Stimulated activated CD4-positive, alpha-beta T cell treated with anti-CD3 and anti-CD28 coated beads, Interleukin-15, amount 100 ng/mL, for 1 hour (primary cell): ENCODE data around the gene SHISA6.

Experiments used
- DNase-seq, 2 donors: peaks; one replicate each; pipeline ENCODE4 v3.0.0-alpha.2; 2020; ENCODE audit warnings: low read depth in 1 of 2, low spot score in 1 of 2

The SHISA6 gene

GRCh38 chr17:11240841-11241610 is at the start of gene SHISA6:
Gene SHISA6 (plus strand): TSS chr17:11241213.
- DNase-seq, result no peak

GRCh38 chr17:11195801-11196200 is 45.2 kb upstream of the SHISA6 start:
- no peak for DNase-seq

- no peak for DNase-seq
These were observed 36.0 kb upstream of the SHISA6 start for GRCh38 chr17:11204991-11205390.

- no peak for DNase-seq
These were observed 35.4 kb upstream of the SHISA6 start for GRCh38 chr17:11205659-11206058.

- DNase-seq, result no peak
These were observed 31.1 kb upstream of the SHISA6 start for GRCh38 chr17:11209906-11210305.

GRCh38 chr17:11212792-11213191 is 28.2 kb upstream of the SHISA6 start:
- DNase-seq, result no peak

- DNase-seq, result no peak
These were observed 24.0 kb upstream of the SHISA6 start for GRCh38 chr17:11216976-11217375.

- no peak for DNase-seq
These were observed 19.8 kb upstream of the SHISA6 start for GRCh38 chr17:11221196-11221595.

- DNase-seq, result no peak
These were observed 19.3 kb upstream of the SHISA6 start for GRCh38 chr17:11221721-11222120.

GRCh38 chr17:11238705-11239104 is 2.3 kb upstream of the SHISA6 start:
- DNase-seq, result no peak

- DNase-seq, result no peak
These were observed 1.5 kb upstream of the SHISA6 start for GRCh38 chr17:11239379-11239970.

GRCh38 chr17:11240041-11240840 is 772 bp upstream of the SHISA6 start:
- DNase-seq, result no peak

- DNase-seq, result no peak
These were observed 706 bp downstream of the SHISA6 start for GRCh38 chr17:11241611-11242226.

GRCh38 chr17:11242411-11242810 is 1.4 kb downstream of the SHISA6 start:
- DNase-seq, result no peak

- no peak for DNase-seq
These were observed 3.8 kb downstream of the SHISA6 start for GRCh38 chr17:11244776-11245175.

GRCh38 chr17:11245187-11245586 is 4.2 kb downstream of the SHISA6 start:
- no peak for DNase-seq

- no peak for DNase-seq
These were observed 4.8 kb downstream of the SHISA6 start for GRCh38 chr17:11245791-11246190.

GRCh38 chr17:11250161-11250560 is 9.1 kb downstream of the SHISA6 start:
- DNase-seq, result no peak

GRCh38 chr17:11251561-11252107 is 10.6 kb downstream of the SHISA6 start:
- DNase-seq, result no peak

- DNase-seq, result no peak
These were observed 11.1 kb downstream of the SHISA6 start for GRCh38 chr17:11252146-11252545.

- DNase-seq, result no peak
These were observed 15.9 kb downstream of the SHISA6 start for GRCh38 chr17:11256877-11257276.
